GM19395 (cell line): ENCODE results near the gene MED4.

Experiments used
- ATAC-seq: cut with Tn5 transposase; IDR thresholded peaks from one replicate; pipeline ENCODE4 v1.9.1; 2021; ENCODE audit warnings: mild to moderate bottlenecking, moderate library complexity; ENCODE audit not compliant: unreplicated experiment

MED4 gene

GRCh38 chr13:48094781-48095502 is at the start of gene MED4:
TSS of gene MED4 (minus strand) at chr13:48095104. CDS start at chr13:48095078, 26 bp downstream.
- peak; percentile 94 for ATAC-seq

- no peak for ATAC-seq
These were observed 49.6 kb upstream of the MED4 start for GRCh38 chr13:48144413-48145035.

- peak; percentile 96 for ATAC-seq
These were observed 47.5 kb upstream of the MED4 start for GRCh38 chr13:48142436-48142835.

GRCh38 chr13:48138270-48138669 is 43.4 kb upstream of the MED4 start:
- ATAC-seq = no peak

GRCh38 chr13:48132961-48133360 is 38.1 kb upstream of the MED4 start:
- ATAC-seq = no peak

- no peak for ATAC-seq
These were observed 36.6 kb upstream of the MED4 start for GRCh38 chr13:48131533-48131932.

- ATAC-seq = peak; percentile 60
These were observed 32.3 kb upstream of the MED4 start for GRCh38 chr13:48126944-48127830.

- no peak for ATAC-seq
These were observed 30.9 kb upstream of the MED4 start for GRCh38 chr13:48125794-48126228.

GRCh38 chr13:48123812-48124211 is 28.9 kb upstream of the MED4 start:
- ATAC-seq = no peak

GRCh38 chr13:48121733-48122132 is 26.8 kb upstream of the MED4 start:
- no peak for ATAC-seq

- no peak for ATAC-seq
These were observed 25.3 kb upstream of the MED4 start for GRCh38 chr13:48120241-48120640.

GRCh38 chr13:48118030-48118429 is 23.1 kb upstream of the MED4 start:
- ATAC-seq = no peak

GRCh38 chr13:48116808-48117207 is 21.9 kb upstream of the MED4 start:
- no peak for ATAC-seq

- ATAC-seq = no peak
These were observed 18.8 kb upstream of the MED4 start for GRCh38 chr13:48113756-48114130.

GRCh38 chr13:48112896-48113755 is 18.2 kb upstream of the MED4 start:
- ATAC-seq = no peak

- ATAC-seq = no peak
These were observed 16.2 kb upstream of the MED4 start for GRCh38 chr13:48110931-48111721.

GRCh38 chr13:48110132-48110868 is 15.4 kb upstream of the MED4 start:
- ATAC-seq = no peak

- ATAC-seq = no peak
These were observed 13.2 kb upstream of the MED4 start for GRCh38 chr13:48108106-48108505.

- no peak for ATAC-seq
These were observed 2.9 kb upstream of the MED4 start for GRCh38 chr13:48097793-48098192.
